ENCODE measurements around the gene SHBG.

- TF ChIP-seq POLR2A (IDR thresholded peaks at IDR 0.05) (no peak), CTCF (IDR thresholded peaks at IDR 0.05) (no peak)
Observed at GRCh38 chr17:7654832-7655540, 25.1 kb downstream of the SHBG start.
